HEK293 (cell line): ENCODE data around the gene COMMD7.
A peak's percentile ranks its signal among the peaks of the same experiment; 100 is the strongest.

Experiments used
- HOXA7 ChIP-seq: sonication (generic); formaldehyde crosslinking; IDR thresholded peaks from 2 replicates; pipeline ENCODE4 v1.8.1; 2022; ENCODE audit warnings: missing genetic modification reagents, borderline replicate concordance
- MYNN ChIP-seq: fragments of 450-650 bp; formaldehyde crosslinking; IDR thresholded peaks from 2 replicates; pipeline ENCODE4 v1.5.1; 2016; ENCODE audit warnings: missing biosample characterization, missing genetic modification characterization, borderline replicate concordance
- MZF1 ChIP-seq: fragments of 450-650 bp; formaldehyde crosslinking; IDR thresholded peaks from 2 replicates; pipeline ENCODE4 v1.5.1; 2017; ENCODE audit warnings: missing biosample characterization, missing genetic modification characterization, borderline replicate concordance
- RBAK ChIP-seq: fragments of 450-650 bp; formaldehyde crosslinking; IDR thresholded peaks from 2 replicates; pipeline ENCODE4 v1.5.1; 2016; ENCODE audit warnings: missing biosample characterization, missing genetic modification characterization
- SALL2 ChIP-seq: fragments of 450-650 bp; formaldehyde crosslinking; IDR thresholded peaks from 2 replicates; pipeline ENCODE4 v1.5.0; 2017; ENCODE audit warnings: missing biosample characterization, mild to moderate bottlenecking, missing genetic modification characterization, borderline replicate concordance
- SCRT1 ChIP-seq: fragments of 450-650 bp; formaldehyde crosslinking; IDR thresholded peaks from 2 replicates; pipeline ENCODE4 v1.5.1; 2016; ENCODE audit warnings: missing biosample characterization, missing genetic modification characterization, borderline replicate concordance
- SP3 ChIP-seq: fragments of 450-650 bp; formaldehyde crosslinking; IDR thresholded peaks from 2 replicates; pipeline ENCODE4 v1.5.1; 2016; ENCODE audit warnings: missing biosample characterization, missing genetic modification characterization
- WT1 ChIP-seq: fragments of 450-650 bp; formaldehyde crosslinking; IDR thresholded peaks from 2 replicates; pipeline ENCODE4 v1.5.1; 2016; ENCODE audit warnings: missing biosample characterization, missing genetic modification characterization
- ZBTB11 ChIP-seq: fragments of 450-650 bp; formaldehyde crosslinking; conservative IDR thresholded peaks from 2 replicates; pipeline ENCODE4 v1.5.1; 2016; ENCODE audit warnings: low read depth, missing biosample characterization, missing genetic modification characterization
- ZBTB20 ChIP-seq: fragments of 450-650 bp; formaldehyde crosslinking; IDR thresholded peaks from 2 replicates; pipeline ENCODE4 v1.5.1; 2016; ENCODE audit warnings: missing biosample characterization, missing genetic modification characterization
- ZBTB21 ChIP-seq: fragments of 450-650 bp; formaldehyde crosslinking; IDR thresholded peaks from 2 replicates; pipeline ENCODE4 v1.5.1; 2017; ENCODE audit warnings: missing biosample characterization, missing genetic modification characterization
- ZEB2 ChIP-seq: fragments of 450-650 bp; formaldehyde crosslinking; IDR thresholded peaks from 2 replicates; pipeline ENCODE4 v1.5.1; 2016; ENCODE audit warnings: missing biosample characterization, missing genetic modification characterization
- ZFHX2 ChIP-seq: fragments of 450-650 bp; formaldehyde crosslinking; conservative IDR thresholded peaks from 2 replicates; pipeline ENCODE4 v1.5.1; 2016; ENCODE audit warnings: missing biosample characterization, missing genetic modification characterization
- ZFP3 ChIP-seq: fragments of 450-650 bp; formaldehyde crosslinking; IDR thresholded peaks from 2 replicates; pipeline ENCODE4 v1.5.1; 2016; ENCODE audit warnings: low read depth, missing biosample characterization, missing genetic modification characterization
- ZFP37 ChIP-seq: fragments of 450-650 bp; formaldehyde crosslinking; IDR thresholded peaks from 2 replicates; pipeline ENCODE4 v1.5.1; 2016; ENCODE audit warnings: missing biosample characterization, missing genetic modification characterization
- ZNF175 ChIP-seq: fragments of 450-650 bp; formaldehyde crosslinking; IDR thresholded peaks from 2 replicates; pipeline ENCODE4 v1.5.1; 2016; ENCODE audit warnings: missing biosample characterization, missing genetic modification characterization
- ZNF184 ChIP-seq: fragments of 450-650 bp; IDR thresholded peaks from 2 replicates; pipeline ENCODE4 v1.5.1; 2018; ENCODE audit warnings: missing biosample characterization, mild to moderate bottlenecking, missing genetic modification characterization
- ZNF202 ChIP-seq: fragments of 450-650 bp; formaldehyde crosslinking; IDR thresholded peaks from 2 replicates; pipeline ENCODE4 v1.5.1; 2016; ENCODE audit warnings: missing biosample characterization, missing genetic modification characterization, borderline replicate concordance
- ZNF302 ChIP-seq: fragments of 450-650 bp; formaldehyde crosslinking; IDR thresholded peaks from 2 replicates; pipeline ENCODE4 v1.5.1; 2016; ENCODE audit warnings: missing biosample characterization, missing genetic modification characterization, low read depth
- ZNF324 ChIP-seq: fragments of 450-650 bp; formaldehyde crosslinking; IDR thresholded peaks from 2 replicates; pipeline ENCODE4 v1.5.1; 2016; ENCODE audit warnings: missing biosample characterization, missing genetic modification characterization
- ZNF350 ChIP-seq: fragments of 450-650 bp; formaldehyde crosslinking; IDR thresholded peaks from 2 replicates; pipeline ENCODE4 v1.5.0; 2017; ENCODE audit warnings: missing biosample characterization, mild to moderate bottlenecking, missing genetic modification characterization
- ZNF423 ChIP-seq: fragments of 450-650 bp; formaldehyde crosslinking; IDR thresholded peaks from 2 replicates; pipeline ENCODE4 v1.5.1; 2016; ENCODE audit warnings: missing biosample characterization, missing genetic modification characterization
- ZNF658 ChIP-seq: fragments of 450-650 bp; formaldehyde crosslinking; IDR thresholded peaks from 2 replicates; pipeline ENCODE4; 2016; ENCODE audit warnings: missing biosample characterization, missing genetic modification characterization
- ZNF776 ChIP-seq: fragments of 450-650 bp; formaldehyde crosslinking; IDR thresholded peaks from 2 replicates; pipeline ENCODE4 v1.5.0; 2017; ENCODE audit warnings: missing biosample characterization, missing genetic modification characterization, borderline replicate concordance
- ZNF791 ChIP-seq: fragments of 450-650 bp; formaldehyde crosslinking; IDR thresholded peaks from 2 replicates; pipeline ENCODE4 v1.5.1; 2016; ENCODE audit warnings: missing biosample characterization, missing genetic modification characterization
- ZNF792 ChIP-seq: fragments of 450-650 bp; formaldehyde crosslinking; IDR thresholded peaks from 2 replicates; pipeline ENCODE4 v1.5.1; 2016; ENCODE audit warnings: missing biosample characterization, missing genetic modification characterization
- ZNF837 ChIP-seq: fragments of 450-650 bp; formaldehyde crosslinking; IDR thresholded peaks from 2 replicates; pipeline ENCODE4 v1.5.1; 2016; ENCODE audit warnings: missing biosample characterization, missing genetic modification characterization
- ZNF843 ChIP-seq: fragments of 450-650 bp; formaldehyde crosslinking; IDR thresholded peaks from 2 replicates; pipeline ENCODE4 v1.5.1; 2016; ENCODE audit warnings: missing biosample characterization, missing genetic modification characterization
- TF ChIP-seq, protein P1 (sequence below): fragments of 450-650 bp; formaldehyde crosslinking; IDR thresholded peaks from 2 replicates; pipeline ENCODE4 v1.5.0; 2017; ENCODE audit warnings: missing biosample characterization, missing genetic modification characterization, borderline replicate concordance
- TF ChIP-seq, protein P2 (sequence below): fragments of 450-650 bp; formaldehyde crosslinking; IDR thresholded peaks from 2 replicates; pipeline ENCODE4 v1.5.1; 2016; ENCODE audit warnings: missing biosample characterization, missing genetic modification characterization
- TF ChIP-seq, protein P3 (sequence below): fragments of 450-650 bp; formaldehyde crosslinking; IDR thresholded peaks from 2 replicates; pipeline ENCODE4 v1.5.1; 2016; ENCODE audit warnings: missing biosample characterization, missing genetic modification characterization, low read depth

Gene COMMD7

GRCh38 chr20:32743237-32744112 lies at the start of gene COMMD7 (continued):
- no peak for TF ChIP-seq MYNN (tag by site-specific recombination)
- peak; percentile 83 for TF ChIP-seq ZFHX2 (tag by site-specific recombination)
- TF ChIP-seq ZFP3 (tag by site-specific recombination) = no peak
- no peak for TF ChIP-seq SALL2 (tag by site-specific recombination)
- no peak for TF ChIP-seq SCRT1 (tag by site-specific recombination)
- TF ChIP-seq RBAK (tag by site-specific recombination) = no peak
- TF ChIP-seq ZNF837 (tag by site-specific recombination) = no peak
- no peak for TF ChIP-seq ZNF175
- TF ChIP-seq ZBTB11 (tag by site-specific recombination) = no peak
- TF ChIP-seq, protein P1, sequence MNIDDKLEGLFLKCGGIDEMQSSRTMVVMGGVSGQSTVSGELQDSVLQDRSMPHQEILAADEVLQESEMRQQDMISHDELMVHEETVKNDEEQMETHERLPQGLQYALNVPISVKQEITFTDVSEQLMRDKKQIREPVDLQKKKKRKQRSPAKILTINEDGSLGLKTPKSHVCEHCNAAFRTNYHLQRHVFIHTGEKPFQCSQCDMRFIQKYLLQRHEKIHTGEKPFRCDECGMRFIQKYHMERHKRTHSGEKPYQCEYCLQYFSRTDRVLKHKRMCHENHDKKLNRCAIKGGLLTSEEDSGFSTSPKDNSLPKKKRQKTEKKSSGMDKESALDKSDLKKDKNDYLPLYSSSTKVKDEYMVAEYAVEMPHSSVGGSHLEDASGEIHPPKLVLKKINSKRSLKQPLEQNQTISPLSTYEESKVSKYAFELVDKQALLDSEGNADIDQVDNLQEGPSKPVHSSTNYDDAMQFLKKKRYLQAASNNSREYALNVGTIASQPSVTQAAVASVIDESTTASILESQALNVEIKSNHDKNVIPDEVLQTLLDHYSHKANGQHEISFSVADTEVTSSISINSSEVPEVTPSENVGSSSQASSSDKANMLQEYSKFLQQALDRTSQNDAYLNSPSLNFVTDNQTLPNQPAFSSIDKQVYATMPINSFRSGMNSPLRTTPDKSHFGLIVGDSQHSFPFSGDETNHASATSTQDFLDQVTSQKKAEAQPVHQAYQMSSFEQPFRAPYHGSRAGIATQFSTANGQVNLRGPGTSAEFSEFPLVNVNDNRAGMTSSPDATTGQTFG (tag by site-specific recombination) = no peak
- no peak for TF ChIP-seq ZNF324 (tag by site-specific recombination)
- 0 out of 2 replicates have a peak, but pooled peaks have one; percentile 49 for TF ChIP-seq ZNF184
- TF ChIP-seq ZNF350 (tag by site-specific recombination) = no peak
- TF ChIP-seq, protein P2, sequence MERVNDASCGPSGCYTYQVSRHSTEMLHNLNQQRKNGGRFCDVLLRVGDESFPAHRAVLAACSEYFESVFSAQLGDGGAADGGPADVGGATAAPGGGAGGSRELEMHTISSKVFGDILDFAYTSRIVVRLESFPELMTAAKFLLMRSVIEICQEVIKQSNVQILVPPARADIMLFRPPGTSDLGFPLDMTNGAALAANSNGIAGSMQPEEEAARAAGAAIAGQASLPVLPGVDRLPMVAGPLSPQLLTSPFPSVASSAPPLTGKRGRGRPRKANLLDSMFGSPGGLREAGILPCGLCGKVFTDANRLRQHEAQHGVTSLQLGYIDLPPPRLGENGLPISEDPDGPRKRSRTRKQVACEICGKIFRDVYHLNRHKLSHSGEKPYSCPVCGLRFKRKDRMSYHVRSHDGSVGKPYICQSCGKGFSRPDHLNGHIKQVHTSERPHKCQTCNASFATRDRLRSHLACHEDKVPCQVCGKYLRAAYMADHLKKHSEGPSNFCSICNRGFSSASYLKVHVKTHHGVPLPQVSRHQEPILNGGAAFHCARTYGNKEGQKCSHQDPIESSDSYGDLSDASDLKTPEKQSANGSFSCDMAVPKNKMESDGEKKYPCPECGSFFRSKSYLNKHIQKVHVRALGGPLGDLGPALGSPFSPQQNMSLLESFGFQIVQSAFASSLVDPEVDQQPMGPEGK (tag by site-specific recombination) = no peak
- TF ChIP-seq ZNF658 (tag by site-specific recombination) = no peak
- TF ChIP-seq ZBTB21 (tag by site-specific recombination) = no peak
- TF ChIP-seq, protein P3, sequence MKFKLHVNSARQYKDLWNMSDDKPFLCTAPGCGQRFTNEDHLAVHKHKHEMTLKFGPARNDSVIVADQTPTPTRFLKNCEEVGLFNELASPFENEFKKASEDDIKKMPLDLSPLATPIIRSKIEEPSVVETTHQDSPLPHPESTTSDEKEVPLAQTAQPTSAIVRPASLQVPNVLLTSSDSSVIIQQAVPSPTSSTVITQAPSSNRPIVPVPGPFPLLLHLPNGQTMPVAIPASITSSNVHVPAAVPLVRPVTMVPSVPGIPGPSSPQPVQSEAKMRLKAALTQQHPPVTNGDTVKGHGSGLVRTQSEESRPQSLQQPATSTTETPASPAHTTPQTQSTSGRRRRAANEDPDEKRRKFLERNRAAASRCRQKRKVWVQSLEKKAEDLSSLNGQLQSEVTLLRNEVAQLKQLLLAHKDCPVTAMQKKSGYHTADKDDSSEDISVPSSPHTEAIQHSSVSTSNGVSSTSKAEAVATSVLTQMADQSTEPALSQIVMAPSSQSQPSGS (tag by site-specific recombination) = no peak
- no peak for TF ChIP-seq ZNF791 (tag by site-specific recombination)
- TF ChIP-seq WT1 = no peak
- TF ChIP-seq MZF1 (tag by site-specific recombination) = no peak
- TF ChIP-seq ZNF776 (tag by site-specific recombination) = no peak
- TF ChIP-seq ZFP37 (tag by site-specific recombination) = no peak
- no peak for TF ChIP-seq ZNF423 (tag by site-specific recombination)
- no peak for TF ChIP-seq ZNF792 (tag by site-specific recombination)
- TF ChIP-seq ZNF843 (tag by site-specific recombination) = no peak
- TF ChIP-seq ZNF202 (tag by site-specific recombination) = no peak
- TF ChIP-seq ZNF302 (tag by site-specific recombination) = no peak
- TF ChIP-seq ZBTB20 (tag by site-specific recombination) = no peak
- no peak for TF ChIP-seq HOXA7
- TF ChIP-seq ZEB2 (tag by site-specific recombination) = peak; percentile 41; the same call in 1 of the 2 replicates
- TF ChIP-seq SP3 = peak; percentile 38; the same call in 1 of the 2 replicates
